SH-SY5Y (cell line): ENCODE data around the gene FSTL4.

ENCODE experiments used
- GATA2 ChIP-seq: IDR thresholded peaks from 2 replicates; pipeline ENCODE4 v1.6.1; 2011; ENCODE audit warnings: mild to moderate bottlenecking, low read depth, low read length
- GATA3 ChIP-seq: IDR thresholded peaks from 2 replicates; pipeline ENCODE4 v1.6.1; 2011; ENCODE audit warnings: low read depth, mild to moderate bottlenecking, low read length, moderate library complexity

- TF ChIP-seq GATA2: no peak
- no peak for TF ChIP-seq GATA3
Observed at GRCh38 chr5:133460172-133460758, 152.1 kb downstream of the FSTL4 start.
